DOHH2 (cell line): ENCODE measurements around the gene PUS7.
"Not testable (repeated sequence)": the region's sequence is repeated elsewhere in the genome, so short reads cannot be mapped to it uniquely, and the experiment has no call there.

ENCODE experiments used
- H3F3A ChIP-seq: fragments of 200-600 bp; sonication (generic), shearing (Covaris generic); 2 replicates; pipeline ENCODE4 v1.6.0; 2016; ENCODE audit warnings: antibody characterized with exemption, mild to moderate bottlenecking; ENCODE audit not compliant: control insufficient read depth, insufficient read depth
- H3K27ac ChIP-seq: fragments of 200-600 bp; sonication (generic); 2 replicates; pipeline ENCODE4 v1.5.1; 2014; ENCODE audit warnings: low read depth, mild to moderate bottlenecking, low read length, moderate library complexity
- H3K27me3 ChIP-seq: fragments of 200-600 bp; sonication (generic); 2 replicates; pipeline ENCODE4 v1.6.1; 2014; ENCODE audit warnings: mild to moderate bottlenecking, low read length, mixed read lengths; ENCODE audit not compliant: control insufficient read depth
- H3K36me3 ChIP-seq: fragments of 200-600 bp; sonication (generic); 2 replicates; pipeline ENCODE4 v1.6.1; 2014; ENCODE audit warnings: mild to moderate bottlenecking, low read length, moderate library complexity, mixed read lengths; ENCODE audit not compliant: control insufficient read depth
- H3K4me1 ChIP-seq: fragments of 200-600 bp; sonication (generic); 2 replicates; pipeline ENCODE4 v1.6.1; 2014; ENCODE audit warnings: mild to moderate bottlenecking, low read length, mixed read lengths; ENCODE audit not compliant: control insufficient read depth
- H3K4me2 ChIP-seq: fragments of 200-600 bp; sonication (generic); 2 replicates; pipeline ENCODE4 v1.6.0; 2014; ENCODE audit warnings: mild to moderate bottlenecking, low read length, moderate library complexity
- H3K4me3 ChIP-seq: fragments of 200-600 bp; sonication (generic); 2 replicates; pipeline ENCODE4 v1.5.1; 2014; ENCODE audit warnings: mild to moderate bottlenecking, low read length, mixed read lengths
- H3K79me2 ChIP-seq: fragments of 200-600 bp; sonication (generic); 2 replicates; pipeline ENCODE4 v1.6.1; 2014; ENCODE audit warnings: mild to moderate bottlenecking, low read length, mixed read lengths; ENCODE audit not compliant: control insufficient read depth
- H3K9me2 ChIP-seq: fragments of 200-600 bp; sonication (generic); replicated peaks from 2 replicates; pipeline ENCODE4 v1.6.1; 2014; ENCODE audit warnings: mild to moderate bottlenecking, low read length, mixed read lengths; ENCODE audit not compliant: control insufficient read depth
- H3K9me3 ChIP-seq: fragments of 200-600 bp; sonication (generic); 2 replicates; pipeline ENCODE4 v1.6.1; 2014; ENCODE audit warnings: antibody characterized with exemption, low read length, mixed read lengths; ENCODE audit not compliant: control insufficient read depth, insufficient read depth
- H4K20me1 ChIP-seq: fragments of 200-600 bp; sonication (generic); 2 replicates; pipeline ENCODE4 v1.6.0; 2014; ENCODE audit warnings: low read depth, mild to moderate bottlenecking, antibody characterized with exemption, low read length, moderate library complexity; ENCODE audit not compliant: control insufficient read depth, insufficient read depth
- CTCF ChIP-seq: fragments of 200-600 bp; sonication (generic); IDR thresholded peaks from one replicate; pipeline ENCODE4 v1.5.1; 2014; ENCODE audit warnings: antibody characterized with exemption, mild to moderate bottlenecking, low read depth, low read length; ENCODE audit not compliant: poor library complexity, severe bottlenecking
- EZH2phosphoT487 ChIP-seq: fragments of 200-600 bp; sonication (generic); IDR thresholded peaks from 2 replicates; pipeline ENCODE4 v1.6.1; 2017; ENCODE audit warnings: borderline replicate concordance, mild to moderate bottlenecking, antibody characterized with exemption, low read length, moderate library complexity, mixed read lengths

PUS7 gene

GRCh38 chr7:105439174-105439893 is 82.7 kb downstream of the PUS7 start:
- Histone ChIP-seq H3K27me3 (no peaks in the 10 kb centered on the region), H3K9me3 (no peaks in the 10 kb centered on the region), H3K79me2 (no peaks in the 10 kb centered on the region), H3K4me3 (no peak overlapping the region), H3K36me3 (no peaks in the 10 kb centered on the region), H3K27ac (no peak overlapping the region), H4K20me1 (no peaks in the 10 kb centered on the region), H3K4me1 (no peaks in the 10 kb centered on the region), H3K9me2 (no peaks in the 10 kb centered on the region), H3F3A (no peaks in the 10 kb centered on the region), H3K4me2 (no peak overlapping the region)
- TF ChIP-seq EZH2phosphoT487 (no peak), CTCF (no peak)

DNA sequence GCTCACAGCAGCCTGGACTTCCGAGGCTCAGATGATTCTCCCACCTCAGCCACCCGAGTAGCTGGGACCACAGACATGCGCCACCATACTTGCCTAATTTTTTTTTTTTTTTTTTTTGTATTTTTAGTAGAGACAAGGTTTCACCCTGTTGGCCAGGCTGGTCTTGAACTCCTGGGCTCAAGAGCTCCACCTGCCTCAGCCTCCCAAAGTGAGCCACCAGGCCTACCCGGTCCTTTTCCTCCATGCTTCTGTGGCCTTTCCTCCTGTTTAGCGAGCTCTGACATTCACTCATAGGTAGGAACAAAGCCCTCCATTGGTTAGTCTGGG is 83.3 kb downstream of the PUS7 start:
- no peak overlapping the region for H3K4me2 ChIP-seq
- H3F3A ChIP-seq = no peaks in the 10 kb centered on the region
- H3K27ac ChIP-seq = no peak overlapping the region
- H3K9me3 ChIP-seq = no peaks in the 10 kb centered on the region
- H3K79me2 ChIP-seq = no peaks in the 10 kb centered on the region
- TF ChIP-seq EZH2phosphoT487 (no peak), CTCF (no peak)
- no peaks in the 10 kb centered on the region for H4K20me1 ChIP-seq
- no peak overlapping the region for H3K4me3 ChIP-seq
- no peaks in the 10 kb centered on the region for H3K4me1 ChIP-seq
- H3K9me2 ChIP-seq = no peaks in the 10 kb centered on the region
- H3K36me3 ChIP-seq = no peaks in the 10 kb centered on the region
- no peaks in the 10 kb centered on the region for H3K27me3 ChIP-seq

DNA sequence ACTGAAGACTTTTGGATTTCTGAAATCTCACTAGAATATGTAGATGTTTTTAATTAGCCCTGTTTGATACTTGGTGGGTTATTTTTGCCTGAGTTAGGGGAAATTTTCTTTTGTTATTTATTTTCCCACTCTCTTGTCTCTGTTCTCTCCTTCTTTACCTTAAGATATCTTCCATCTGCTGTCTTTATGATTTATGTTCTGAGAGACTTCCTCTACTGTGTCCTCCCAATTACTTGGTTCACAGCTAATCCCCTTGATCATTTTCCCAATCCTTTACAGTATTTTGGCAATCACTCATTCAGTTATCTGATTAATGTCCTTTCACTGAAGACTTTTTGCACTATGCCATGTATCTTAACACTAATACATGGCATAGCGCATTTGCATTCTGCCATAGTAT is 83.8 kb downstream of the PUS7 start:
- Histone ChIP-seq H3K79me2 (no peaks in the 10 kb centered on the region), H3F3A (no peaks in the 10 kb centered on the region), H3K36me3 (no peaks in the 10 kb centered on the region), H3K4me1 (no peaks in the 10 kb centered on the region), H3K27ac (no peak overlapping the region), H4K20me1 (no peaks in the 10 kb centered on the region), H3K9me2 (no peaks in the 10 kb centered on the region), H3K4me3 (no peak overlapping the region), H3K27me3 (no peaks in the 10 kb centered on the region), H3K9me3 (no peaks in the 10 kb centered on the region), H3K4me2 (no peak overlapping the region)
- no peak for TF ChIP-seq CTCF

DNA sequence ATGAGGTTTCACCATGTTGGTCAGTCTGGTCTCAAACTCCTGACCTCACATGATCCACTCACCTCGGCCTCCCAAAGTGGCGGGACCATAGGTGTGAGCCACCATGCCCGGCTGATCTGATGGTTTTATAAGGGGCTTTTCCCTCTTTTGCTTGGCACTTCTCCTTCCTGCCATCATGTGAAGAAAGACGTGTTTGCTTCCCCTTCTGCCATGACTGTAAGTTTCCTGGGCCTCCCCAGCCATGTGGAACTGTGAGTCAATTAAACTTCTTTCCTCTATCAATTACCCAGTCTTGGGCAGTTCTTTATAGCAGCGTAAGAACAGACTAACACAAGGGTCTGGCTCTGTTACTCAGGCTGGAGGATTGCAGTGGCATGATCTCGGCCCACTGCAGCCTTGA is 84.7 kb downstream of the PUS7 start:
- H3K4me2 ChIP-seq, H3K4me1 ChIP-seq, H3K9me3 ChIP-seq, H3F3A ChIP-seq, H4K20me1 ChIP-seq, H3K27me3 ChIP-seq, H3K9me2 ChIP-seq, H3K27ac ChIP-seq, H3K4me3 ChIP-seq, H3K36me3 ChIP-seq, H3K79me2 ChIP-seq: not testable (repeated sequence)
